ENCODE data around the gene HHIPL1.
A peak's percentile ranks its signal among the peaks of the same experiment; 100 is the strongest.

The HHIPL1 gene

DNA sequence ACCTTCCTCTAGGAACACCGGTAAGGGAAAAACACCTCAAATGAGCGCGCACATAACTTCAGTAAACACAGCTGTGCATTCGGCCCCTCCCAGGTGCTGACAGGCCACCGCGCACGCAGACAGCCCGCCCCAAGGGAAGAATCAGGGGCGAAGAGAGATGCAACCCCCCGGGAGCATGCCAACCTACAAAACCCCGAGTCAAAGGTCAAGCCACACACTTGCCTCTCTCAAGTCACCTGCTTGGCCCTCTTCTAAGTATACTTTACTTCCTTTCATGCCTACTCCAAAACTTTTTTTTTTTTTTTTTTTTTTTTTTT, 36.9 kb downstream of the HHIPL1 start:
- H3K27me3 ChIP-seq (ENCODE audit: insufficient read depth, low read length) = no peaks in the 10 kb centered on the region
- no peak overlapping the region for H4K8ac ChIP-seq (ENCODE audit: low read depth, low read length)
- no peak overlapping the region for H4K12ac ChIP-seq (ENCODE audit: low read depth, low read length)
- no peak overlapping the region for H3K4me2 ChIP-seq (ENCODE audit: low read length)
- no peak overlapping the region for H3K4ac ChIP-seq (ENCODE audit: low read depth, low read length)
- peak in 1 of 2 donors; percentile 67 for DNase-seq
- no peak overlapping the region for H3K27ac ChIP-seq (ENCODE audit: low read depth, low read length)
- H2AK5ac ChIP-seq (ENCODE audit: low read length) = no peak overlapping the region
- no peak overlapping the region for H3K9ac ChIP-seq (ENCODE audit: low read length)
- no peak overlapping the region for H3K4me3 ChIP-seq (ENCODE audit: low read depth, low read length)
- H3K18ac ChIP-seq (ENCODE audit: low read length) = no peak overlapping the region
- WGBS (ENCODE audit: extremely low coverage, insufficient coverage, insufficient read length) = no CpG with 5 or more reads among the region's 11 CpGs
- no peak overlapping the region for H3K23ac ChIP-seq (ENCODE audit: low read length)
- peaks cover 17% of the 10 kb centered on the region for H3K9me3 ChIP-seq (ENCODE audit: insufficient read depth, low read depth, low read length)
- no peaks in the 10 kb centered on the region for H3K36me3 ChIP-seq (ENCODE audit: control insufficient read depth in 1 of 2, insufficient read depth in 2 of 2, low read length in 2 of 2)
- H3K4me1 ChIP-seq (ENCODE audit: control insufficient read depth in 1 of 2, insufficient read depth in 2 of 2, low read length in 2 of 2) = peaks cover 6 to 14% of the 10 kb centered on the region in 2 experiments
- peaks cover 3% of the 10 kb centered on the region for H3K79me1 ChIP-seq (ENCODE audit: low read length)
- no peaks in the 10 kb centered on the region for H3K79me2 ChIP-seq (ENCODE audit: control insufficient read depth, insufficient read depth, low read length, poor library complexity)
- H2AFZ ChIP-seq (ENCODE audit: insufficient read depth, low read length, poor library complexity) = no peak overlapping the region
- no peak overlapping the region for H2BK5ac ChIP-seq (ENCODE audit: low read depth, low read length, poor library complexity)
- H2BK12ac ChIP-seq (ENCODE audit: low read length) = no peak overlapping the region
- H4K91ac ChIP-seq (ENCODE audit: low read depth, low read length) = no peak overlapping the region
- H2BK120ac ChIP-seq (ENCODE audit: insufficient read depth, low read length, poor library complexity) = no peak overlapping the region
- H3K14ac ChIP-seq (ENCODE audit: low read length) = no peak overlapping the region

- Histone ChIP-seq H3K9ac (ENCODE audit: low read length) (peak overlapping the region; percentile 66), H3K9me3 (ENCODE audit: insufficient read depth, low read depth, low read length) (peaks cover 8% of the 10 kb centered on the region), H3K27me3 (ENCODE audit: insufficient read depth, low read length) (no peaks in the 10 kb centered on the region), H3K27ac (ENCODE audit: low read depth, low read length) (no peak overlapping the region), H2BK12ac (ENCODE audit: low read length) (no peak overlapping the region), H3K14ac (ENCODE audit: low read length) (peak overlapping the region; percentile 74), H3K4me2 (ENCODE audit: low read length) (peak overlapping the region; percentile 95), H2AFZ (ENCODE audit: insufficient read depth, low read length, poor library complexity) (peak overlapping the region; percentile 93), H4K12ac (ENCODE audit: low read depth, low read length) (peak overlapping the region; percentile 89), H4K91ac (ENCODE audit: low read depth, low read length) (peak overlapping the region; percentile 81), H3K18ac (ENCODE audit: low read length) (peak overlapping the region; percentile 41), H3K23ac (ENCODE audit: low read length) (no peak overlapping the region), H3K4me3 (ENCODE audit: low read depth, low read length) (peak overlapping the region; percentile 78), H3K4ac (ENCODE audit: low read depth, low read length) (no peak overlapping the region), H2AK5ac (ENCODE audit: low read length) (no peak overlapping the region), H3K4me1 (ENCODE audit: control insufficient read depth in 1 of 2, insufficient read depth in 2 of 2, low read length in 2 of 2) (peaks cover 6 to 17% of the 10 kb centered on the region in 2 experiments), H2BK120ac (ENCODE audit: insufficient read depth, low read length, poor library complexity) (peak overlapping the region; percentile 62), H3K79me1 (ENCODE audit: low read length) (peaks cover 3% of the 10 kb centered on the region), H3K79me2 (ENCODE audit: control insufficient read depth, insufficient read depth, low read length, poor library complexity) (no peaks in the 10 kb centered on the region), H2BK5ac (ENCODE audit: low read depth, low read length, poor library complexity) (peak overlapping the region; percentile 35), H3K36me3 (ENCODE audit: control insufficient read depth in 1 of 2, insufficient read depth in 2 of 2, low read length in 2 of 2) (no peaks in the 10 kb centered on the region), H4K8ac (ENCODE audit: low read depth, low read length) (peak overlapping the region; percentile 94)
- WGBS (ENCODE audit: extremely low coverage, insufficient coverage, insufficient read length) = no CpG with 5 or more reads among the region's 42 CpGs
- peak; percentile 72 to 88 for DNase-seq
These were observed 38.1 kb downstream of the HHIPL1 start for GRCh38 chr14:99682809-99683618.

- Histone ChIP-seq H2BK5ac (ENCODE audit: low read depth, low read length, poor library complexity) (peak within 1 kb of the TSS; percentile 35), H2BK12ac (ENCODE audit: low read length) (no peak within 1 kb of the TSS), H3K18ac (ENCODE audit: low read length) (peak within 1 kb of the TSS; percentile 41), H3K9me3 (ENCODE audit: insufficient read depth, low read depth, low read length) (peaks cover 5% of the 10 kb centered on the region), H3K79me1 (ENCODE audit: low read length) (peaks cover 3% of the 10 kb centered on the region), H3K27ac (ENCODE audit: low read depth, low read length) (no peak within 1 kb of the TSS), H3K4ac (ENCODE audit: low read depth, low read length) (no peak within 1 kb of the TSS), H2AFZ (ENCODE audit: insufficient read depth, low read length, poor library complexity) (peak within 1 kb of the TSS; percentile 93), H3K36me3 (ENCODE audit: control insufficient read depth in 1 of 2, insufficient read depth in 2 of 2, low read length in 2 of 2) (no peaks in the 10 kb centered on the region), H3K9ac (ENCODE audit: low read length) (peak within 1 kb of the TSS; percentile 66), H4K91ac (ENCODE audit: low read depth, low read length) (peak within 1 kb of the TSS; percentile 81), H3K14ac (ENCODE audit: low read length) (peak within 1 kb of the TSS; percentile 74), H3K4me1 (ENCODE audit: control insufficient read depth in 1 of 2, insufficient read depth in 2 of 2, low read length in 2 of 2) (peaks cover 6 to 17% of the 10 kb centered on the region in 2 experiments), H3K79me2 (ENCODE audit: control insufficient read depth, insufficient read depth, low read length, poor library complexity) (no peaks in the 10 kb centered on the region), H3K4me2 (ENCODE audit: low read length) (peak within 1 kb of the TSS; percentile 96), H3K27me3 (ENCODE audit: insufficient read depth, low read length) (no peaks in the 10 kb centered on the region), H2BK120ac (ENCODE audit: insufficient read depth, low read length, poor library complexity) (peak within 1 kb of the TSS; percentile 62), H2AK5ac (ENCODE audit: low read length) (no peak within 1 kb of the TSS), H4K12ac (ENCODE audit: low read depth, low read length) (peak within 1 kb of the TSS; percentile 89), H4K8ac (ENCODE audit: low read depth, low read length) (peak within 1 kb of the TSS; percentile 94), H3K23ac (ENCODE audit: low read length) (no peak within 1 kb of the TSS), H3K4me3 (ENCODE audit: low read depth, low read length) (peak within 1 kb of the TSS; percentile 92)
- DNase-seq = peak; percentile 99 to 100
- no CpG with 5 or more reads among the region's 83 CpGs for WGBS (ENCODE audit: extremely low coverage, insufficient coverage, insufficient read length)
These were observed 38.9 kb downstream of the HHIPL1 start, which contains the start of gene CYP46A1 for GRCh38 chr14:99683619-99684409. CYP46A1 (plus strand) TSS chr14:99684298; CDS start chr14:99684418, 120 bp downstream.

GRCh38 chr14:99684410-99684934, 39.5 kb downstream of the HHIPL1 start:
- no peaks in the 10 kb centered on the region for H3K9me3 ChIP-seq (ENCODE audit: insufficient read depth, low read depth, low read length)
- no CpG with 5 or more reads among the region's 45 CpGs for WGBS (ENCODE audit: extremely low coverage, insufficient coverage, insufficient read length)
- no peak overlapping the region for H4K12ac ChIP-seq (ENCODE audit: low read depth, low read length)
- H3K79me2 ChIP-seq (ENCODE audit: control insufficient read depth, insufficient read depth, low read length, poor library complexity) = no peaks in the 10 kb centered on the region
- no peak overlapping the region for H3K23ac ChIP-seq (ENCODE audit: low read length)
- H3K18ac ChIP-seq (ENCODE audit: low read length) = no peak overlapping the region
- no peak overlapping the region for H2AK5ac ChIP-seq (ENCODE audit: low read length)
- H3K4ac ChIP-seq (ENCODE audit: low read depth, low read length) = no peak overlapping the region
- DNase-seq = no peak
- H3K27me3 ChIP-seq (ENCODE audit: insufficient read depth, low read length) = no peaks in the 10 kb centered on the region
- no peaks in the 10 kb centered on the region for H3K36me3 ChIP-seq (ENCODE audit: control insufficient read depth in 1 of 2, insufficient read depth in 2 of 2, low read length in 2 of 2)
- no peak overlapping the region for H2BK5ac ChIP-seq (ENCODE audit: low read depth, low read length, poor library complexity)
- H2BK12ac ChIP-seq (ENCODE audit: low read length) = no peak overlapping the region
- H2BK120ac ChIP-seq (ENCODE audit: insufficient read depth, low read length, poor library complexity) = no peak overlapping the region
- peak overlapping the region; percentile 92 for H3K4me3 ChIP-seq (ENCODE audit: low read depth, low read length)
- H3K4me1 ChIP-seq (ENCODE audit: control insufficient read depth in 1 of 2, insufficient read depth in 2 of 2, low read length in 2 of 2) = peaks cover 6 to 17% of the 10 kb centered on the region in 2 experiments
- no peak overlapping the region for H4K8ac ChIP-seq (ENCODE audit: low read depth, low read length)
- peak overlapping the region; percentile 8 for H3K9ac ChIP-seq (ENCODE audit: low read length)
- no peak overlapping the region for H4K91ac ChIP-seq (ENCODE audit: low read depth, low read length)
- H2AFZ ChIP-seq (ENCODE audit: insufficient read depth, low read length, poor library complexity) = peak overlapping the region; percentile 85
- H3K4me2 ChIP-seq (ENCODE audit: low read length) = peak overlapping the region; percentile 96
- peaks cover 3% of the 10 kb centered on the region for H3K79me1 ChIP-seq (ENCODE audit: low read length)
- no peak overlapping the region for H3K27ac ChIP-seq (ENCODE audit: low read depth, low read length)
- no peak overlapping the region for H3K14ac ChIP-seq (ENCODE audit: low read length)
